Hepatocyte (in vitro differentiated cells): Measurements from ENCODE around the gene WDR38.

Experiments
- EZH2 ChIP-seq: fragments of 200-600 bp; sonication (generic); IDR thresholded peaks from 2 replicates; pipeline ENCODE4 v1.6.1; 2016; ENCODE audit warnings: antibody characterized with exemption, mild to moderate bottlenecking, borderline replicate concordance
- EZH2phosphoT487 ChIP-seq: fragments of 200-600 bp; sonication (generic); IDR thresholded peaks from one replicate; pipeline ENCODE4 v1.6.1; 2018; ENCODE audit warnings: antibody characterized with exemption, mild to moderate bottlenecking, low read depth, moderate library complexity; ENCODE audit not compliant: unreplicated experiment, severe bottlenecking
- TF ChIP-seq, protein P1 (sequence below): fragments of 200-600 bp; sonication (generic); IDR thresholded peaks from 2 replicates; pipeline ENCODE4 v1.5.1; 2016; ENCODE audit warnings: antibody characterized with exemption, mild to moderate bottlenecking; ENCODE audit not compliant: poor library complexity

DNA sequence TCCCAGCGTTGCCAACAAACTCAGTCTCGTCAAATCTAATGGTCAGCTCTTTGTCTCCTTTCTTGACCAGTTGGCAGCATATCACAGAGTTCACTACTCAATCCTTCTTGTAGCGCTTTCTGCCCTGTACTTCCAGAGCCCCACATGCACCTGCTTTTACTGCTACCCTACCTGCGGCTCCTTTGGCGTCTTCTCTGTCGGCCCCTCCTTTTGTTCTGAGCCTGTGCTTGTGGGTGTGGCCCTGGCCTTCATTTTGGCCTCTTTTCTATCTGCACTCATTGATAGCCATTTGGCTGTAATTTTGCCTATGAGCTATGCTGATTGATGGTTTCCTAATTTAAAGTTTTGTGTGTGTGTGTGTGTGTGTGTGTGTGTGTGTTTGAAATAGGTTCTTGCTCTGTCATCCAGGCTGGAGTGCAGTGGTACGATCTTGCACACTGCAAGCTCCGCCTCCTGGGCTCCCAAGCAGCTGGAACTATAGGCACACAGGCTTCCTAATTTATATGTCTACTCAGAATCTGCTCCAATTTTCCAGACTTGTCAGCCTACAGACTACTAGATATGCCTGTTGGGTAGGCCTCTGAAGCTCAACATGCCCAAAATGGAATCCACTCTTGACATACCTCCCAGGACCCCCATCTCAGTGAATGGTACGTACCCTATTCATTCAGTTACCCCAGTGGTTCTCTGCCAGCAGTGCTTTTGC lies 40.9 kb downstream of the WDR38 start:
- TF ChIP-seq EZH2 (no peak), EZH2phosphoT487 (no peak)
- TF ChIP-seq, protein P1, sequence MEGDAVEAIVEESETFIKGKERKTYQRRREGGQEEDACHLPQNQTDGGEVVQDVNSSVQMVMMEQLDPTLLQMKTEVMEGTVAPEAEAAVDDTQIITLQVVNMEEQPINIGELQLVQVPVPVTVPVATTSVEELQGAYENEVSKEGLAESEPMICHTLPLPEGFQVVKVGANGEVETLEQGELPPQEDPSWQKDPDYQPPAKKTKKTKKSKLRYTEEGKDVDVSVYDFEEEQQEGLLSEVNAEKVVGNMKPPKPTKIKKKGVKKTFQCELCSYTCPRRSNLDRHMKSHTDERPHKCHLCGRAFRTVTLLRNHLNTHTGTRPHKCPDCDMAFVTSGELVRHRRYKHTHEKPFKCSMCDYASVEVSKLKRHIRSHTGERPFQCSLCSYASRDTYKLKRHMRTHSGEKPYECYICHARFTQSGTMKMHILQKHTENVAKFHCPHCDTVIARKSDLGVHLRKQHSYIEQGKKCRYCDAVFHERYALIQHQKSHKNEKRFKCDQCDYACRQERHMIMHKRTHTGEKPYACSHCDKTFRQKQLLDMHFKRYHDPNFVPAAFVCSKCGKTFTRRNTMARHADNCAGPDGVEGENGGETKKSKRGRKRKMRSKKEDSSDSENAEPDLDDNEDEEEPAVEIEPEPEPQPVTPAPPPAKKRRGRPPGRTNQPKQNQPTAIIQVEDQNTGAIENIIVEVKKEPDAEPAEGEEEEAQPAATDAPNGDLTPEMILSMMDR = no peak
